ENCODE data around the gene HMMR.

HMMR gene

GRCh38 chr5:163459462-163459818 lies 992 bp upstream of the HMMR start:
- no peak for DNase-seq (ENCODE audit: low spot score)

- DNase-seq (ENCODE audit: low spot score): peak; percentile 98
Measured at GRCh38 chr5:163459819-163460561, 442 bp upstream of the HMMR start, which contains the start of gene NUDCD2. Gene NUDCD2 (minus strand): TSS chr5:163460102. CDS start chr5:163460050, 52 bp downstream.

GRCh38 chr5:163463063-163463435 lies 2.6 kb downstream of the HMMR start:
- no peak for DNase-seq (ENCODE audit: low spot score)

GRCh38 chr5:163467682-163468081 lies 7.2 kb downstream of the HMMR start:
- no peak for DNase-seq (ENCODE audit: low spot score)

- no peak for DNase-seq (ENCODE audit: low spot score)
Measured at GRCh38 chr5:163473635-163474243, 13.3 kb downstream of the HMMR start.

GRCh38 chr5:163475411-163475810 lies 15.0 kb downstream of the HMMR start:
- DNase-seq (ENCODE audit: low spot score): no peak

- no peak for DNase-seq (ENCODE audit: low spot score)
Measured at GRCh38 chr5:163478126-163478981, 17.9 kb downstream of the HMMR start.

GRCh38 chr5:163478982-163479271 lies 18.5 kb downstream of the HMMR start:
- no peak for DNase-seq (ENCODE audit: low spot score)

- DNase-seq (ENCODE audit: low spot score): no peak
Measured at GRCh38 chr5:163489055-163489744, 28.8 kb downstream of the HMMR start.

- no peak for DNase-seq (ENCODE audit: low spot score)
Measured at GRCh38 chr5:163489745-163490075, 29.3 kb downstream of the HMMR start.

GRCh38 chr5:163496286-163496685 lies 35.9 kb downstream of the HMMR start:
- DNase-seq (ENCODE audit: low spot score): no peak

- no peak for DNase-seq (ENCODE audit: low spot score)
Measured at GRCh38 chr5:163497315-163497714, 36.9 kb downstream of the HMMR start.

- no peak for DNase-seq (ENCODE audit: low spot score)
Measured at GRCh38 chr5:163498886-163499285, 38.5 kb downstream of the HMMR start.

GRCh38 chr5:163502521-163502920 lies 42.1 kb downstream of the HMMR start:
- DNase-seq (ENCODE audit: low spot score): no peak

GRCh38 chr5:163503106-163504078 lies 43.0 kb downstream of the HMMR start:
- DNase-seq (ENCODE audit: low spot score): peak; percentile 78

GRCh38 chr5:163504079-163504931 lies 43.9 kb downstream of the HMMR start:
- peak; percentile 66 for DNase-seq (ENCODE audit: low spot score)

- no peak for DNase-seq (ENCODE audit: low spot score)
Measured at GRCh38 chr5:163505049-163505367, 44.6 kb downstream of the HMMR start.

GRCh38 chr5:163505368-163506094 lies 45.1 kb downstream of the HMMR start, which contains the start of gene MAT2B:
Gene MAT2B (plus strand): TSS chr5:163505619. CDS start chr5:163505687, 68 bp downstream.
- peak; percentile 98 for DNase-seq (ENCODE audit: low spot score)

GRCh38 chr5:163506095-163506457 lies 45.6 kb downstream of the HMMR start:
- peak; percentile 9 for DNase-seq (ENCODE audit: low spot score)

- no peak for DNase-seq (ENCODE audit: low spot score)
Measured at GRCh38 chr5:163506726-163507125, 46.3 kb downstream of the HMMR start.
